GM19240 (cell line): ENCODE results near the gene STIM2.

Source experiments
- DNase-seq: peaks from one replicate; pipeline ENCODE4 v3.0.0; 2011; ENCODE audit warnings: low spot score; ENCODE audit not compliant: insufficient read length

Gene STIM2

DNA sequence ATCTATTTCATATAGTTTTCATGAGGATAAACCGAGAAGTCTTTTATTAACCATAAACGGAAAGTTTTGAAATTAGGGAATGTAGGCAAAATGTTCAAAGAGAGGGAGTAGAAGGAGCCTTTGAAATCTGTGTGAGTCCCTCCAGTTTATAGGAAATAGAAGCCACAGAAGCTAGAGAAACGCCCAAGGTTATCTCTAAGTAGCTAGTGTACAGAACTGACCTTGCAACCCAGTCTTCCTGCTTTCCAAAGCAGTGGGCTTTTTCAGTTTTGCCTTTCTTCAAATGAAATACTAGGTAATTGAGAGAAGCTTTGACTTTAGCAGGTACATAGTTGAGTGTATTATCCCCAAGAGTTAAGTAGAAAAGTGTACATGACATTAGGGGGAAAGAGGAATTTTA is 39.4 kb downstream of the STIM2 start:
- DNase-seq = no peak

DNA sequence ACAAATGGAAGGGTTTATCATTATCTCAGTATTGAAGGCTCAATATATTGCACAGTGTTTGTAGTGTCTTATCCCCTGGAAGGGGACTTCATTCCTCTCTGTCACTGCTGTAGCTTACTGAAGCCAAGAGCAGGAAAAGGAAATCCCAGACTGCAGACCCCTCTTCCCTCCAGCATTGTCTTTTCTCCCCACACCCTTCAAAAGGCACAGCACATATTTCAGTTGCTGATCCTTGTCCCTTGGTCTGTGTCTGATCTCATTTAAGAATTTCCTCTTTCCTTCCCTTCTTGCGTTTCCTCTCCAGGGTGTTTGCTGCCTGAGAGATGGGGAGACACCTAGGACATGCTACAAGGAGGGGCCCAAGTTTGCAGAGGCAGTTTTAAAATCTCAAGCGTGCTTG is 40.1 kb downstream of the STIM2 start:
- no peak for DNase-seq

DNA sequence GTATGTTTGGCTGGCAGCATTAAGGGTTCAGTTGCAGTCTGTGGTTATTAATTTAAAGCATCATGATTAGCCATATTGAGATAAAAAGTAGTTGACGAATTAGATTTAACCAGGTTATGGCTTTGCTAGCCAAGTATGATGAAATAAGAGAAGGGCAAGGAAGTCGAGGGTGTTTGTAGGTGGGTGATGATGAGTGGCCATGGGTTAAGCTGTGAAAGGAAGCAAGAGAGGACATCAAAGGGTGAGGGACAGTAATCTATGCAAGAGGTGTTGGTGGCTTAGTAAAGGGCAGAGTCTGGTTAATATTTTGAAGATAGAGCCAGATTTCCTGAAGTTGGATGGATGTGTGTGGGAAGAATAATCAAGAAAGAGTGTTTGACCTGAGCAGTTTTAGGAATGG is 44.5 kb downstream of the STIM2 start:
- no peak for DNase-seq

DNA sequence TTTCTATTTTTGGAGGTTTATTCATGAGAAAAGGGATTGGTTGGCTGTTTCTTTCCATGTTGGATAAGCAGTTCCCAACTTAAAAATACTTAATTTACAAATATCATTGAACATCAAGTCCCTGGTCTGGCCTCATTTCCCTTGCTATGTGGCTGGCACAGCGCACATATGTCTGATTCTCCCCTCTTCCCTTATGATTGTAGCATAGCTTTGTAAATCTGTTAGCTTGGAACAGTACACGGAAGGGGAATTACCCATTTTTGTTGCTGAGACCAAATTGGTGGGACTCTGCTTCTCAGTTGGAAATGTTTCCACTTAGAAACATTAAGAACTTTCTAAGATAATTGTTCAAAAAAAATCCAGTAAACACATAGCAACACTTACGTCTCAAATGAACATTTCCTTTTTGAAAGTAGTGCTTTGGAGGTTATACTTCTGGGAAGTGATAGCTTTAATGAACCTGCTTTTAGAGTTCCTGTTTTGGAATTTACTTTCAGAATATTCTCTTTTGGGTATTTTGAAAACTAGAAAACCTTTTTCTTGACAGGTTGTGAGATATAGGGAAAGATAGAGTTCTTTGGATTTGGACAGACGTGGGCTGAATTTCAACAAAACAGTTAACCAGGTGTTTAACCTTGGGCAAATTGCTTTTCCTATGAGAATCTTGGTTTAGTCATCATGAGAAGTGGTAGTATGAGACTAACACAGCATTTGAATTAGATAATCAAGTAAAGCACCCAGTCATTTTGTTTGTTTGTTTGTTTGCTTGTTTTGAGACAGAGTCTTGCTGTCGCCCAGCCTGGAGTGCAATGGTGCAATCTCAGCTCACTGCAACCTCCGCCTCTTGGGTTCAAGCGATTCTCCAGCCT is 47.3 kb downstream of the STIM2 start:
- no peak for DNase-seq

DNA sequence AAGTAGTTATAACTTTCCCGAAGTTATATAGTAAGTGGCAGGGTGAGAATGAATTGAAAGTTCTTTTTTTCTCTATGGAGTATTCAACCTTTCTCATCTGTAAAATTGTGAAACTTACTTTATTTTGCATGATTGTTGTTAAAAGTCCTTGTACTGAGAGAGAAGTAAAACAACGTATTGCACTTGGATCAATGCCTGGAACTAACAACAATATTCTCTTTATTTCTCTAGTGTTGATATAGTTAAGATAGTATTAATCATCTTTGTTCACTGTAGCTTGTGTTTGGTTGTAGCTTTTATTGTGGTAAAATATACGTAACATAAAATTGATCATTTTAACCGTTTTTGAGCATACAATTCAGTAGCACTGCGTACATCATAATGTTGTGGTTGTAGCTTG is 48.7 kb downstream of the STIM2 start:
- no peak for DNase-seq

DNA sequence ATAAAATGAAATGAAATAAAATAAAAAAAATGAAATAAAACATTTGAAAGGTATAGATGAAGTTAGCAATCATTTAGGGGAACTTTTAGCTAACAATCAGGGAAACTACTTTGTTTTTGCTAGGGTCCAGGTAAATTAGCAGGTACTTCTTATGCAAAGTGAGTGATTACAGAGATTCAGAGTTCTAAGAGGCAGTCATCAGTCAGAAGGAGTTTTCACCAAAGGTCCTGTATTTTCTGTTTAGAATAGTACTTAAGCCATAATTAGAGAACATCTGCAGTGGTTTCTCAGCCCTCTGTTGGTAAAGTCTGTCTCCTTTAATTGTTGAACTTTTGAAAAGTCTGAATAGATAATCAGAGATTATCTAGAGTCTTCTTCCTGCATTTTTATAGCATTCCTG is 50.6 kb downstream of the STIM2 start:
- no peak for DNase-seq

DNA sequence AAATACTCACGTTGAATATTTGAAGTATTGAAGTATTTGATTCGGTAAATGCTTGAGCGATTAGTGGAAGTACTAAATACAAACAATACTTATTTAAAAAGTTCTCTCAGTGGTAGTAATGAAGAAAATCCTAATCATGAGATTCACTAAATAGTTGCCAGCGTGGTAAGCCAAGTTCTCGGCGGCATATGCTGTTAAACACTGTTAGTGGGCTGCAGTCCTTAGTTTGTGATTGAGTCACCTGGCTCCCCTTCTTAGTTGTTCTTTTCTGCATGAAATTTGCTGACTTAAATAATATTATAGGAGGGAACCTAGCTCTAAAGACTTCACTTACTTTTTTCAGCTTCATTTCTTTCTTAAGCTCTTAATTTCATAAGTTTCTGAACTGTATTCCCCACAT is 51.4 kb downstream of the STIM2 start:
- no peak for DNase-seq

DNA sequence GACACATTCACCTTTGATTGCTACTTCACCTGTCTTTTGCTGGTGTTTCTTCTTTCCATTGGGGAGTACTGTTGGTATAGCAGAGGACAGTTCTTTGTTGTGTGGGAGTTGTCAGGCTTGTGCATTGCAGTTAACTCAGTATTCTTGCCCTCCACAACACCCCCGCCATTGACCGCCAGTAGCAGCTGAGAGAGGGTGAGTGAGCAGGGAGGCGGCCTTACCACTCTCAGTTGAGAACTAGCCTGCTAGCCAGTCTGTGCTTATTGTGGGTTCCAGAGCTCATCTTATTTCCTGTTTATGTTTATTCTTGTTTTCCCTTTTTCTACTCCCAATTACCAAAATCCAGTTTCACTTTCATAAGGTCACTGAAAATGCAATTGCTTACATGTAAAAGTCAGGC is 52.2 kb downstream of the STIM2 start:
- no peak for DNase-seq

DNA sequence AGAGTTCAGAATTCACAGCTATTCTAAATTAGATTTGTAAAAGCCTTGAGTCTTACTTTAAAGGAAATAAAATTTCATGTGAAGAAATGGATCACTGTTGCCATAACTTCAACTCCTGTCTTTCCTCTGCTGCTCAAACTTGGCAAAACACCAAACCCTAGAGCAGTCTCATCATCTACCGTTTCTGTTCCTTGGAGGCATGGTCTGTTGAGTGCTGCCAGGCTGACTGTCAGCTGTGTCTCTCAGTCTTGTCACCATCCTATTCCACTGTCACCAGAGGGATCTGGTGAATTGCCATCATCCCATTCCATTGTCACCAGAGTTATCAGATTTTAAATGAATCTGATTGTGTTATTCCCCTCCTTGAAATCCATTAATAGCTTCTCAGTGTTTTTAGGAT is 55.6 kb downstream of the STIM2 start:
- DNase-seq = no peak

DNA sequence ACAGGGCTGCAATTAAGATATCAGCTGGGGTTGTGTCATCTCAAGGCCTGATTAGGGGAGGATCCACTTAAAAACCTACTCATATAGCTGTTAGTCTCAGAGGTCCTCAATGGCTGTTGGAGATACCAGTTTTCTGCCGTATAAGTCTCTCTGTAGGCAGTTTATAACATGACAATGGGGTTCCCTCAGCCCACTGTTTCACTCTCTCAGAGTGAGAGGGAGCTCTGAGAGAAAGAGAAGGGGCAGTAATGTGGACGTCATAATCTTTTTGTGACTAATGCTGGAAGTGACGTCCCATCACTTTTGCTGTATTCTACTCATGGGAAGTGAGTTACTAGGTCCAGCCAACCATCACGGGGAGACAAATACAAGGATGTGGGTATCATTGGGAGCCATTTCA is 70.3 kb downstream of the STIM2 start:
- no peak for DNase-seq

DNA sequence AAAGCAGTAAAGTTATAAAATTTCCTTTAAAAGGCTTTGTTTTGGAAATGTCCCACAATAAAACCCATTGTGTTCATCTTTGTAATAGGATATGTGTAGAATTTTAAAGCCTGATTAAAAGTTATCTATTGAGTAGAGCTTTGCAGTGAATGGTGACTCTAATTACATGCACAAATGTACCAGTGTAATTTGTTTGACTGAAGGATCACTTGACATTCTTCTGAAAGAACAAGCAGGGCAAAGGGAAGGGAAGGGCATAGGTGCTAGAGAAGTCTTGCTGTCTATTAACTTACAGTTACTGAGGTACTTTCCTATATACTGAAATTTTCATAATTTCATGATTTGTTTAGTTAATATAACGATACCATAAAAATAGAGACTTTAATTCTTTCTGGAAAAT is 70.8 kb downstream of the STIM2 start:
- DNase-seq = no peak

DNA sequence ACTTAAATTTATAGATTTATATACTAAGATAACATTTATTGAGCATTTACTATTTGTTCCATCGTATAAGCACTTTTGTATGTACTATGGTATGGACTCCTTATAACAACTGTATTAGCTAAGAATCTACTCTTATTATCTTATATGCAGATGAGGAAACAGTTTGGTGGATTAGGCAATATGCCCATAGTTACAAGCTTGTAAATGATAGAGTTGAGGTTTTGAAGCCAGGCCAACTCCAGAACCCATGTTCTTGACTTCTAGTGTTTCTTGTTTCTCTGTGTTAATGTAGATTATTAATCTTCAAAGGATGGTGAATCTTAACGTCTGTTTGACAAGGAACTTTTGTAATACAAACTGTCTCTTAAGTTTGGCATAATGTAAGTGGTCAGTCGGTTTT is 71.3 kb downstream of the STIM2 start:
- no peak for DNase-seq

DNA sequence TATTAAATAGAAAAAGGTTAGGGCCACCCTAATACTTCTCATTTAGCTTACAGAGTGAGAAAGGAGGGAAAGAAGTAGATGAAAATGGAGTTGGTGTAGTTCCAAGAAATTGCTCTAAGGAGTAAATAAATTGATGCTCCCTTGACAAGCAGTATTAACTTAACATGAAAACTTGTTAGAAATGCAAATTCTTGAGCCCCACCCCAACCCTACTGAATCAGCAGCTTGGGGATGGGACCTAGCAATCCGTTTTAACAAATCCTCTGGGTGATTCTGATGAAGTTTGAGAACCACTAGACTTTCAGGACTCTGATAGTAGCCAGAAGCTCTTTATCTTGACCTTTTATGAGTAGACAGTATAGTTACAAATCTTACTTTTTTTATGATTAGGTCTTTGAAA is 74.8 kb downstream of the STIM2 start:
- no peak for DNase-seq

DNA sequence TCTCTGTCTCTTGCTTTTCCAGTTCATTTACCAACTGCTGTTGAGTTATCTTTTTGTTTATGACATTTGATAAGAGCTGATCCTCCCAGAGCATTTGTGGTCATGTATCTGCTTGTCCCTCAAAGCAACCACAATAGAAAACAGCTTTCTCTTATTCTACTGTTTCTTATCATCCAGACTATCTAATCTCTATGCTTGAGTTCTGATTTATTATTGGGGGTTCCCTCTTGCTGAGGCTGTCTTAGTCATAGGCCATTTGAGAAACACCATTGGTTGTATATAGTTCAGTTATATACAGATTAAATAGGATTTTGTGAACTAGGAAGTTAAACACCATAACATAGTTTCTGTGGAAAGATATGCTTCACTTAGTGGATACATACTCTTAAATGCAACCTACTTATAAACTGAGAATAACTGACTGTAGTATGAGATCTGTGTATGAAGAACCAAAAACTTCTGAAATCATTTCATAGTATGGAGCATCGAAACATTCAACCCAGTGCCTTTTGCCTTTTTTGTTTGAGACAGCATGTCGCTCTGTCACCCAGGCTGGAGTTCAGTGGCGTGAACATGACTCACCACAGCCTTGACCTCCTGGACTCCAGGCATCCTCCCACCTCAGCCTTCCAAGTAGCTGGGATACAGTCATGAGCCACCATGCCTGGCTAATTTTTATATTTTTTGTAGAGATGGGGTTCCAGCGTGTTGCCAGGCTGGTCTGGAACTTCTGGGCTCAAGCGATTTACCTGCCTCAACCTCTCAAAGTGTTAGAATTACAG is 75.8 kb downstream of the STIM2 start:
- no peak for DNase-seq

DNA sequence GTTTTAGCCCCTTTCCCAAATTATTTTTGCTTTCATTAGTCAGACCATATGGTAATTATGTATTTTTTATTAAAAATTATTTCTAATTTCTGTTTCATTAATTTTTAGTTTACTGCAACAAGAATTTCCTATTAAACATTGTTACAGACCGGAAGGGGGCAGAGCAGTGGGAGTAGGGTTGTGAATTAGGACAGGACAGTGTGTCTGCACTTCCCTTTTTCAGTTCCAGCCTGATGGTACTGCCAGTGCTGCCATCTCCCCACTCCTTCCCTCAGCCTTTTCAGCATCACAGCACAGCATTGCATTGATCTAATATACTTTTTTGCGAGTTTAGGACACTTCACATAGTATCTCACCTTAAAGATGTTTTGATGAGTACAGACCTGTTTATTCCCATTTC is 76.5 kb downstream of the STIM2 start:
- no peak for DNase-seq

DNA sequence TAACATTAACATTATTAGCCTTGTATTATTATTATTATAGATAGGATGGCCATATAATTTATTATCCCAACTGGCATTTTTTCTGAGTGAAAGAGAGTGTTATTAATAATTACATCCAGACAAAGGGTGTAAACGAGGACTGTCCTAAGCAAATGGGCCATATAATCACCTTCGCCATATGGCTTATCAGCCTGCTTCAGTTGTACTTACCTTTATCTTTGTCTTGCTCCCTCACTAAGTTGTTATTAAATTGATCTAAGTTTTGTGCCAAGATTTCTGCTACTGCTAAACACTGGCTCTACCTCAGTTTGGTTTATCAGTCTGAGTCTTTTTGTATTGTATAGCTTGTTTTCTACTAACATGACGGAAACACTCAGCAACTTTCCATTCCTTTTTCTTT is 76.9 kb downstream of the STIM2 start:
- DNase-seq = no peak

DNA sequence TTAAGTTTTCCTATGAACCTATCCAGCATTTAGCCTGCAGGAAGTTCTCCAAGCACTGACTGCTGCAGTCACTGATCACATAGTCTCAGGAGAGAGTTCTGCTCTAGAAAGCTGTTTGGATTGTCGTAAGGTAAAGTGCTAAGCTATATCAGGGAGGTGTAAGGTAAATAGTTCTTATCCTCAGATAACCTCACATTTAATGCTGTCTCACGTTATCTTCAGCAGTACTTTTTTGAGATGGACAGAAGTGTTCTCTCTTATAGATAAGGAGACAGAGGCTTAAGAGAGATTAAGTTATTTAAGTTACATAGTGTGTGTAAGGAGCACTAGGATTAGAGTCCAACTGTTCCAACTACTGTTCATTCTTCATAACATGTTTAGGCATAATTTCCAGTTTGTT is 77.9 kb downstream of the STIM2 start:
- DNase-seq = no peak

DNA sequence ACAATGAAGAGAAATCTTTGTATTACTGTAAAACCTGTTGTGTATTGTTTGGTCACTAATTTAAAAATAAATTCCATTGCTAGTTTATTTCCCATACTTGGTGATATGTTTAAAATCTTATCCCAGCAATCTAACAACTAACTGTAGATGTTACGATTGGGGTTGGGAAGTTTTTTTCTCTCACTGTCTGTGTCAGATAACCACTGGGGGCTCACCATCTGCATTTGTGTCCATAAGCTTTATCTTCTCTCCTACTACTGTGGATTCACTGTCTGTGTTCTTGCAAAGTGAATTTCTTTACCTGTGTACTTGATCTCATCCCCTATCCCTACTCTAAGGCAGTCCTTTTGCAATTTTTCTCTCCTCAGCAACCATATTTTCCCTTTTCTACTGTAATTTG is 81.3 kb downstream of the STIM2 start:
- no peak for DNase-seq

DNA sequence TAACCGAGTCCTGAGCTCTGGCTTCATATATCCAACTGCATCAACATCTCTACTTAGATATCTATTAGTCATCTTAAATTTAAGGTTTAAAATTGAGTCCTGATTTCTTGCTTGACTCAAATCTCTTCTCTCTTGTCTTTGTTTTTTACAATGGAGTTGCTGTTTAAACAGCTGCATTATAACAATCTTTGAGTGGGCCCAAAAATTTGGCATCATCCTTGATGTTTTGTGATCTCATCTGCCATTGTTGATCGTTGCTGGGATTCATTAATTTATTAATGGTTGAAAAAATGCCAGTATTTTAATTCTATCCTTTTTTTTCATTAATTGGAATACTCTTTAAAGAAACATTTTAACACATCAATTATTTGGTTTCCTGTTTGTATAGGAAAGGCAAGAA is 82.2 kb downstream of the STIM2 start:
- no peak for DNase-seq

DNA sequence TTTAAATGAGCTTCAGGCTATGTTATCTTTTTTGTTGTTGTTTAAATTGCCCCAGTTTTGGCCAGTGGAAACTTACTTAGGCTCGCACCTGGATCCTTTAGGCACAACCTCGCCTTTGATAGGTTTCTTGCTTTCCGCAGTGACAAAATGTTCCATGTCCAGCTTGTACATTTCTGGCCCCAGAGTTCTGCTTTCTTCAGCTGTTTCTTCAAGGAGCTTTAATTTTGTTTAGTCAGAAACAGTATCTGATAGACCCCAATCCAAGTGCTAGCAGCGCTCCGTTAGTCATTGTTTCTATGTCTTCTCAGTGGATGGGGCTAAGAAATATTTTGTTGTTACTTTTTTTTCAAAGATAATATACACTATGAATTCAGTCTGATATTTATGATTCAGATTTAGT is 82.8 kb downstream of the STIM2 start:
- DNase-seq = no peak

DNA sequence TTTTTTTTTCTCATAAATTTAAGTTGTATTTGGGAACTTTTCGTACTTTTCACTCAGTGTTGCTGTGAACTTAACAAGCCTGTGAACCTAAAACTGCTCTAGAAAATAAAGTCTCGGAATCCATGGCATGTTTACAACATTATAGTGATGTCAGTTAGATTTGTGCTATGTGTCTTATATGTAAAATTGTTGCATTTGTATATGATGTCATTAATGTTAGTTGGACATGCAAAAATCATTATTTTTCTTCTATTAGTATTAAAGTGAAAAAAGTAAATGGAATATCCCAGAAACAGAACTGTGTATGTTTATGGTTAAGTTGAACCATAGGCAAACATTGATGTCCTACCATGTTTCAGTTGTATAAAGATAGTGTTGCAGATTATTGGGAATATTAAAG is 85.2 kb downstream of the STIM2 start:
- DNase-seq = no peak

DNA sequence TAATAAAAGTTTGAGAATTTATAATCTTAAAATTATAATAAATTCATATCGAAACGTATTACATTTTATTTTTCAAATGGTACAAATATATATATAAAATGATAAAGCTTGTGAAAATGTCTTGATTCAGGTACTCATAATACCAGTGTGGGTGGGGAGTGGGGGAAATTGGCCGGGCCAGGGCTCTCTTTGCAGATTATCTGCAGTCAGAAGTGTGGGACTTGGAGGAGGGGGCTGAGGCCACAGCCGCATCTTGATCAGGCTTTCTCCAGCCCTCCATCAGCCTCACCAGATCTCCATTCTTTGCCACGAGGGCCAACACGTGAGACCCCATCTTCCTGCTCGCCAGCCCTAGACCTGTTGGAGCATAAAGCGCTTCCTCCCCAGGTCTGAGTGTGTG is 86.7 kb downstream of the STIM2 start:
- DNase-seq = no peak

DNA sequence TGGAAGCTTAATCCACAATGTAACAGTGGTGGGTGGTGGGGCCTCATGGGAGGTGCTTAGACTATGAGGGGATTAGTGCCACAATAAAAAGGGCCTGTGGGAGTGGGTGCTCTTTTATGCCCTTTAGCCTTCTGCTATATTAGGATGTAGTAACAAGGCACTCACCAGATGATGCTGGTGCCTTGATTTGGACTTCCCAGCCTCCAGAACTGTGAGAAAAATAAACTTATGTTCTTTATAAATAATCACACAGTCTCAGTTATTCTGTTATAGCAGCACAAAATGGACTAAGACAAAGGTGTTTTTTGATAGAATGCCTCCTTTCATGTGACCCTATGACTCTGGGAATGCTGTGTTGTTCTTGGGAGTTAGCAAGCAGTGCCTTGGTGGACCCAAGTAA is 89.8 kb downstream of the STIM2 start:
- DNase-seq = no peak
